Measurements from ENCODE around the gene AP3B1.

- TF ChIP-seq, protein P1, sequence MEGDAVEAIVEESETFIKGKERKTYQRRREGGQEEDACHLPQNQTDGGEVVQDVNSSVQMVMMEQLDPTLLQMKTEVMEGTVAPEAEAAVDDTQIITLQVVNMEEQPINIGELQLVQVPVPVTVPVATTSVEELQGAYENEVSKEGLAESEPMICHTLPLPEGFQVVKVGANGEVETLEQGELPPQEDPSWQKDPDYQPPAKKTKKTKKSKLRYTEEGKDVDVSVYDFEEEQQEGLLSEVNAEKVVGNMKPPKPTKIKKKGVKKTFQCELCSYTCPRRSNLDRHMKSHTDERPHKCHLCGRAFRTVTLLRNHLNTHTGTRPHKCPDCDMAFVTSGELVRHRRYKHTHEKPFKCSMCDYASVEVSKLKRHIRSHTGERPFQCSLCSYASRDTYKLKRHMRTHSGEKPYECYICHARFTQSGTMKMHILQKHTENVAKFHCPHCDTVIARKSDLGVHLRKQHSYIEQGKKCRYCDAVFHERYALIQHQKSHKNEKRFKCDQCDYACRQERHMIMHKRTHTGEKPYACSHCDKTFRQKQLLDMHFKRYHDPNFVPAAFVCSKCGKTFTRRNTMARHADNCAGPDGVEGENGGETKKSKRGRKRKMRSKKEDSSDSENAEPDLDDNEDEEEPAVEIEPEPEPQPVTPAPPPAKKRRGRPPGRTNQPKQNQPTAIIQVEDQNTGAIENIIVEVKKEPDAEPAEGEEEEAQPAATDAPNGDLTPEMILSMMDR (IDR thresholded peaks at IDR 0.05), result no peak
- TF ChIP-seq POLR2A (IDR thresholded peaks at IDR 0.05), result no peak
Observed at GRCh38 chr5:77981820-77982219, 312.7 kb downstream of the AP3B1 start.
